ENCODE measurements around the gene FARS2. TPM values are rescaled to one million over a fixed set of nuclear protein-coding genes. Genes with fewer than 3 reads are reported as not detected.

The FARS2 gene
- total RNA-seq, 1 donor = 29.8 TPM

DNA sequence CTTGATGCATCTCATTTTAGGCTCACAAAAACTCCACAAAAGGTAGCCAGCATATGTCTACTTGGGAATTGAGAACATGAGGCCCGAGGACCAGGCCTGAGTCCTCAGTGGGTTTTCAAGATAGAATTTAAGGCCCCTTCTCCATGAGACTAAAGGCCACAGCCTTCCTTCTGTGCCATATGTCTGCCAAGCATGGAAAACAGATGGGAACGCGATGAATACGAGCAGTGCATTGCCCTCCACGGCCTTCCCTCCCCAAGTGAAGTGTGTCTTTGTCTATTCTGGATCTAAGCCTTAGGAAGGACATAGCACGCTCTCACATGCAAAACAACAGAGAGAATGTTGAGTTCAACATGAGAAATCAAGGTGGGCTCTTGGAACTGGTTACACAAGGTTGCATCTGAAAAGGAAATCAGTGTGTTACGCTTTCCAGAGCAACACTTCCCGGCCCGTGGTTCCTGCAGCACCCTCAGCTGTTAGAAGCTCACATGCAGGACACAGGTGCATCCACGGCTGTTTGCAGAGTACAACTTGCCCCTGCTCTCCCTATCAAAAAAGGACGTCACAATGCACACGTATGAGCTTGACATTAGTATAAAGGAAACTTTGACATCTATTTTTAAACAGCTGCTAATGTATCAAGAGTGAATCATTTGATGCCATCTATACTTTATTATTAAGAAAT lies 515.5 kb downstream of the FARS2 start:
- DNase-seq (ENCODE audit: low read depth) = no peak
- no peak overlapping the region for H3K4me3 ChIP-seq (ENCODE audit: low read depth, low read length)
- TF ChIP-seq, protein P1, sequence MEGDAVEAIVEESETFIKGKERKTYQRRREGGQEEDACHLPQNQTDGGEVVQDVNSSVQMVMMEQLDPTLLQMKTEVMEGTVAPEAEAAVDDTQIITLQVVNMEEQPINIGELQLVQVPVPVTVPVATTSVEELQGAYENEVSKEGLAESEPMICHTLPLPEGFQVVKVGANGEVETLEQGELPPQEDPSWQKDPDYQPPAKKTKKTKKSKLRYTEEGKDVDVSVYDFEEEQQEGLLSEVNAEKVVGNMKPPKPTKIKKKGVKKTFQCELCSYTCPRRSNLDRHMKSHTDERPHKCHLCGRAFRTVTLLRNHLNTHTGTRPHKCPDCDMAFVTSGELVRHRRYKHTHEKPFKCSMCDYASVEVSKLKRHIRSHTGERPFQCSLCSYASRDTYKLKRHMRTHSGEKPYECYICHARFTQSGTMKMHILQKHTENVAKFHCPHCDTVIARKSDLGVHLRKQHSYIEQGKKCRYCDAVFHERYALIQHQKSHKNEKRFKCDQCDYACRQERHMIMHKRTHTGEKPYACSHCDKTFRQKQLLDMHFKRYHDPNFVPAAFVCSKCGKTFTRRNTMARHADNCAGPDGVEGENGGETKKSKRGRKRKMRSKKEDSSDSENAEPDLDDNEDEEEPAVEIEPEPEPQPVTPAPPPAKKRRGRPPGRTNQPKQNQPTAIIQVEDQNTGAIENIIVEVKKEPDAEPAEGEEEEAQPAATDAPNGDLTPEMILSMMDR (IDR thresholded peaks at IDR 0.05; ENCODE audit: insufficient read depth, low read depth, low read length) = no peak

DNA sequence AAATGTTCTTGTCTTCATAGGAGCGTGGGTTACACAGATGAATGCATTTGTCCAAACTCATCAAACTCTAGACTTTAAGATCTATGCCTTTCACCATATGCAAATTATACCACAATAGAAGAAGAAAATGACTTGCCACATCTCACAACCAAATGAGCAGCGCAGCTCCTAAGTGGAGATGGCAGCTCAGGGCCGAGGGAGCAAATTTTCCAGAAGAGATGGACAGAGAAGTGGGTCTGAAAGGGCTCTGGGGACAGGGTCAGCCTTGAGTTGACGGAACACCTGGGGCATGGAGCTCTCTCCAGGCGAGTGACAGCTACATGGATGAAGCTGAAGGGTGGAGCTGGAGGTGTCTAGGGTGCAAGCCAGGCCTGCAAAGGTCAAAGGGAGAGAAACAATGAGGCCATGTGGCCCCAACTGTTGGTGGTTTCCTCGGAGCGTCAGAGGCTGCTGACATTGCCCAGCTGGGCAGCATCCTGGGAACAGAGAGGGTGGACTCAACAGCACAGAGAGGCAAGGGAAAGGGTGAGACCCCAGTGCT lies 517.1 kb downstream of the FARS2 start:
- DNase-seq (ENCODE audit: low read depth) = no peak
- H3K4me3 ChIP-seq (ENCODE audit: low read depth, low read length) = no peak overlapping the region
- TF ChIP-seq, protein P1 (IDR thresholded peaks at IDR 0.05; ENCODE audit: insufficient read depth, low read depth, low read length) = no peak

DNA sequence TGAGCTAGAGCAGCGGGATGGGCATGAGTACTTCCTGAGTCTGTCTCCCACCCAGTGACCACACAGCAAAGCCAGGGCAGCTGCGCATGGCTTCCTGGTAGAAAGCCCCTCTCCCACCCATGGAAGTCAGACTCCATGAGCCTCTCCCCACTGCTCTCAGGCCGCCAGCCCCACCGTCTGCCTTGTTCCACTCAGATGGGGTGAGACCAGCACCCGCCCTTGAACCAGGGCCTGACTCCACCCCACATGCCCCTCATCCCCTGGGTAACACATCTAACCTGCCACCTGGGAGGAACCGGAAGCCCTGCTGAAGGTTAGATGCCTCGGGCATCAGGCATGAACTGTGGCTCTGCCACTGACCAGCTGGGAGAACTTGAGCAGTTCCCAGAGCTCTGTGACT lies 517.6 kb downstream of the FARS2 start:
- H3K4me3 ChIP-seq (ENCODE audit: low read depth, low read length) = no peak overlapping the region
- TF ChIP-seq, protein P1 (IDR thresholded peaks at IDR 0.05; ENCODE audit: insufficient read depth, low read depth, low read length) = no peak
- no peak for DNase-seq (ENCODE audit: low read depth)

DNA sequence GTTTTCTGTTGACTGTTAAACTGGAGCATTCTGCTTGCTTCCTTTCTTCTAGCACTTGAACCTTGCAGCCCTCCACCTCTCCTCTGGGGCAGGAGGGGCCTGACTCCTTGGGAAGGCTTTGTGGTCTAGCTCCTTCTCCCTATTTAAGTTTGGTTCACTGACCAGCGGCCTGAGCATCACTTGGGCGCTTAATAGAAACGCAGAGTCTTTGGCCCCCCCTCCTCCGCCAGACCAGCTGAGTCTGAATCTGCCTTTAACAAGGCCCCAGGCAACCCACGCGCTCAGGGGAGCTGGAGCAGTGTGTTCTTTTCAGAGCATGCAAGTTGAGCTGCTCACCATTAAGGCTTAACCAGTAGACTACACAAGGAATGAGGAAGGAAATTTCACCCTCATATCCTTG lies 519.7 kb downstream of the FARS2 start:
- TF ChIP-seq, protein P1 (IDR thresholded peaks at IDR 0.05; ENCODE audit: insufficient read depth, low read depth, low read length) = no peak
- no peak overlapping the region for H3K4me3 ChIP-seq (ENCODE audit: low read depth, low read length)
- DNase-seq (ENCODE audit: low read depth) = no peak

DNA sequence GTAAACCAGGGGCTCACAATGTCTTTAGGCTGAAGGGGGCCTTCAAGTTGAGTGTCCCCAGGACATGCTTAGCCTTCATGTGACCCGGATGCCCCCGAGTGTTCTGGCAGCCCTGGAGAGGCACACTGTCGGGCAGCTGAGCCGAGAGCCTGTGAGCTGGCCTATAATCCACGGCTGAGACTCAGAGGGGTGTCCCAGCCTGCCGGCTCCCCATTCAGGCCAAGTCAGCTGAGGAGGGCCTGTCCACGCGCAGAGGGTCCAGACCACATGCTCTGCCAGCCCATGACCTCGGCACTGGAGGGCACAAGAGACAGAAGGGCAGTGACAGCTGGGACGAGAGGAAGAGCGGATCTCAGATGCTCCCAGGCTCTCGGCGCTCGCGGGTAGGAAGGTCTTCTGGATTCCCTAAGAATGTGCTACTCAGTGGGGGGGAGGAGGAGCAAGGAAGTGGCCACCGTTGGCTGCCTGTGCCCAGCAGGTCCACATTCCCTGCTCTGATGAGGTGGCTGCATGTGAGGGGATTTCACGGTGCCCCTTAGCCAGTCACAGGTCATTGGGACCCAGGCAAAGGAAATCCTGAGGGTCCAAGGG lies 520.7 kb downstream of the FARS2 start:
- TF ChIP-seq, protein P1 (IDR thresholded peaks at IDR 0.05; ENCODE audit: insufficient read depth, low read depth, low read length) = no peak
- no peak for DNase-seq (ENCODE audit: low read depth)
- H3K4me3 ChIP-seq (ENCODE audit: low read depth, low read length) = no peak overlapping the region

DNA sequence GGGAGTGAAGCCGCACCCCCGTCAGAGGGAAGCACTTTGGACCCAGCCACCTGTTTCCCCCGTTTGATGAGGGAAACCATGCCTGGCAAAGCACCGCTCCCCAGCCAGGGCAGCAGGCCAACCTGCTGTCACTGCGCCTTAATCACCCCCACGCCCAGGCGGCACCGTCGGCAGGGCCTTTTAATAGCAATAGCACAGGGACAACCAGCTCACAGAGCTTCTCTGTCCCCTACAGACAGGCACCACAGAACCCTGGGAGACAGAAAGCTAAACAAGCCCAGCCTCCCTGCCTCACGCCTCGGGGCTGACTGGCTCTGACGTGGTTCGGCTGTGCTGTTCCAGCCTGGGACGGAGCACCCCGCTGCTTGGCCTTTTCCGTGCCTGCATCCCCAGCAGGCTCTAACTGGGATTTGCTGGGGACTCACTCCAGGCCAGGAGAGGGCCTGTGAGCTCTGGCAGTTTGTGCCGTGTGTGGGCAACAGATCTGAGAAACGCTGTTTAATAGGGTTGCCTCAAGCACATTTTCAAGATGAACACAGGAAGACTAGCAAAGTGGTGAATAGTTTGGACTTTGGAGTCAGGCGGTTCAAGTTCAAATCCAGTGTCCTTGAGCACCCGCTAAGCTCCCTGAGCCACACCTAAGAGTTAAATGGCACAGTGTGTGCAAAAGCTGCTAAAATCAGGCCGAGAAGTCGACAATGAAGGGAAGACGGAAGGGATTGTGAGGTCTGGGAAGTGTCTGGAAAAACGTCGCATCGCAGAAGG lies 521.7 kb downstream of the FARS2 start:
- TF ChIP-seq, protein P1 (IDR thresholded peaks at IDR 0.05; ENCODE audit: insufficient read depth, low read depth, low read length) = no peak
- no peak overlapping the region for H3K4me3 ChIP-seq (ENCODE audit: low read depth, low read length)
- DNase-seq (ENCODE audit: low read depth) = no peak

Measured in fibroblast of villous mesenchyme (primary cell).